ENCODE measurements around the gene SLC25A51.

SLC25A51 gene

DNA sequence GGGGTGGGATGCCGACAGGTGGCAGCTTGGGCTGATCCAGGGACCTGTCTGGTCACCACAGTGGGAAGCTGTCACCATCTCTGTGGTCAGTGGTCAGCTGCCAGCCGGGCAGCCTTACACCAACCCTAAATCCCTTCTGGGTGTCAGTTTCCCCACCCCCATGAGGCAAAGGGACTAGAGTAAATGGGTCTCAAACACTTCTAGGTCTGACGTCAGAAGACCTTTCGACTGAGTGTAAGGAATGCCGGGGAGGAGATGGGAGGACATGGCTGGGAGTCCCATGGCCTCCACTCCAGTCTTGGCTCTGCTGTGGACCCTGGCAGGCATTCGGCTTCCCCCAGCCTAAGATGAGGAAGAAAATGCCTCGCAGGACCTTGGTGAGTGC lies 40.3 kb upstream of the SLC25A51 start:
- ATAC-seq (replicated peaks; ENCODE audit: extremely low read depth, poor library complexity, severe bottlenecking) (no peak), DNase-seq (ENCODE audit: low spot score in 2 of 2) (no peak)
- Mint-ChIP-seq H3K27me3 (peaks cover 15% of the 10 kb centered on the region), H3K9me3 (no peaks in the 10 kb centered on the region), H3K36me3 (ENCODE audit: insufficient read depth) (peaks cover 2% of the 10 kb centered on the region), H3K27ac (ENCODE audit: low read depth) (no peak overlapping the region), H3K4me3 (no peak overlapping the region), H3K4me1 (no peaks in the 10 kb centered on the region)

DNA sequence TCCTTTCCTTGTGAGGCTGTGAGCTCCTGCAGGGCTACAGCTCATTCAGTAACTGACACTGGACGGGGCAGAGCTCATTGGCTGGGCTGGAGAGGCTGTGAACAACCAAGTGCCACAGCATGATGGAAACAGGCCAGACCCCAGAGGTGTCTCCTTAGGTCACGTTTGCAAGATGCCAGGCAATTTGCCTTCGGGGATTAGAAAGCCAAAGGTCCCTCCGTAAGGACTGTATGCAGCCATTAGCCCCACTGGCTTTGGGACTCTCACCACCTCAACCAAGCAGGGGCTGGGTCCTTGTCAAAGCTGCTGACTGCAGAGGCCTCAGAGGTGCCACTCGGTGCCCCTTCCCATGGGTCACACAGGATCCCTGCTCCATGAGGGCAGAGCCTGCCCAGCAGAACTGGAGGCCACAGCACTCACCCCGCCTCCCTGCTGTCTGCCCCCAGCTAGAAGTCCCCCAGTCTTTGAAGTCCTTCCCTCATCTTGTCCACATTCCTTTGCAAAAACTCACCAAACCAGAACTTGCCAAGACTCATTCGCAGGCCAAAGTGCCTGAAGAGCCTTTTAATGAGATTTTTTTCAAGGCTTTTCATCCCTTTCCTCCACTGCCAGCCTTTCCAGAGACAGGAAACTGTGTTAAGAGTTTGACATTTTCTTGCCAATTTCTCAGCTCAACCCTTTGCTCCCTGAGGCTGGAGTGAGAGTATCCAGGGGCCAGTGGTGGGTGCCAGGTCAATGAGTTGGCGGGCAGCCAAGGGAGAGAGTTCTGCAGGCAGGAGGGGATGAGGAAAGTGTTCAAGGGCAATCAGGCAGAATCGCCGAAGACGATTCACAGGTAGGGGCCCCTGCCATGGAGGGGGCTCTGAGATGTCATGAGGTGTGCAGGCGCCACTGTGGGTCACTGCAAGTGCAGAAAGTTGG lies 39.7 kb upstream of the SLC25A51 start:
- no peak overlapping the region for H3K27ac Mint-ChIP-seq (ENCODE audit: low read depth)
- no peaks in the 10 kb centered on the region for H3K4me1 Mint-ChIP-seq
- no peak for ATAC-seq (replicated peaks; ENCODE audit: extremely low read depth, poor library complexity, severe bottlenecking)
- H3K36me3 Mint-ChIP-seq (ENCODE audit: insufficient read depth): peaks cover 2% of the 10 kb centered on the region
- no peak overlapping the region for H3K4me3 Mint-ChIP-seq
- H3K9me3 Mint-ChIP-seq: no peaks in the 10 kb centered on the region
- peaks cover 15% of the 10 kb centered on the region for H3K27me3 Mint-ChIP-seq
- DNase-seq (ENCODE audit: low spot score in 2 of 2): no peak

DNA sequence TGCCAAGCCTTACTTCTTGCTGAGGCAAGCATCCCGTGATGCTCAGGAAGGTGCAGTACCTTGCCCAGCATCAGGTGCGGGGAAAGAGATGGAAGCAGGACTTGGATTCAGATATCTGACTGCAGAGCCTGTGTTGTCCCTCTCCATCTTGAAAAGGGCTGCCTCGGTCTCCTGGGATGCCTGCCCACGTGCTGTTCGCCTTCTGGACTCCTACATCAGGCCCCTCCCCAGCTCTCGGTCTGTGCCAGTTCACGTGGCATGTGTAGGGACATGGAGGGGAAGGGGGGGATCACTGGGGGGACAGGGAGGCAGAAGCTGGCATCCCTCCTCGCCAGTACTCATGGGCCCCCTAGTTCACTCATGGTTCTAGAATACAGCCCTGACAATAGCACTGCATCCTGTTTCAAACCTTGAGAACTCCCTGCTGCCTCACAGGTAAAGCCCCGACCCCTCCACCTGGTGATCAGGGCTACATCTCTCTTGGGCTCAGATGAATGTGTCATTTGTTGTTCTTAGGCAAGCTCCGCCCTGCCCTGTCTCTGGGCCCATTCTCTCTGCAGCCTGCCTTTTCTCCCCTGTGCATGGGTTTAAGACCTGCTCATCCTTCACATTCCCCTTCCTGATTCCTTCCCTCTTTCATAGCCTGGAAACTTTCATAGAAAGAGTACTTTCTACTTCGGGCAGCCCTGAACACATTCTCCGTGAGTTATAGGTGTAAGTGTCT lies 38.9 kb upstream of the SLC25A51 start:
- peaks cover 4% of the 10 kb centered on the region for H3K36me3 Mint-ChIP-seq (ENCODE audit: insufficient read depth)
- H3K4me3 Mint-ChIP-seq: no peak overlapping the region
- no peak overlapping the region for H3K27ac Mint-ChIP-seq (ENCODE audit: low read depth)
- no peaks in the 10 kb centered on the region for H3K9me3 Mint-ChIP-seq
- DNase-seq (ENCODE audit: low spot score in 2 of 2) (no peak), ATAC-seq (replicated peaks; ENCODE audit: extremely low read depth, poor library complexity, severe bottlenecking) (no peak)
- H3K27me3 Mint-ChIP-seq: peaks cover 15% of the 10 kb centered on the region
- no peaks in the 10 kb centered on the region for H3K4me1 Mint-ChIP-seq

DNA sequence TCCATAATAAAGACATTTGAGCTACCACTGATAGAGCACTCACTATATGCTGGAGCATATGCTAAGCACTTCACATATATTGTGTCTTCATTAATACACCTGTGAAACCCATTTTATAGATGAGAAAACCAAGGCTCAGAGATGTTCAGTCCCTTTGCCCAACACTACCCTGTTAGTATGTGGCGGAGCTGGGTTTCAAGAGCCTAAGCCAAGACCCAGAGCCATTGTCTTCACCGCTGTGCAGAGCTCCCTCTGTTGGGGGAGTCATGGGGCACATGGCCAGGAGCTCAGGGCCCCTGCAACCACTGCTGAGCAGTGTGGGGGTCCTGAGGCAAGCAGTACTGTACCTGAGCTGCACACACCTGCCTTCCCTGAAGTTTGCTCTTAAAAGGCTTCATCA lies 37.3 kb upstream of the SLC25A51 start:
- Mint-ChIP-seq H3K4me3 (no peak overlapping the region), H3K9me3 (no peaks in the 10 kb centered on the region)

DNA sequence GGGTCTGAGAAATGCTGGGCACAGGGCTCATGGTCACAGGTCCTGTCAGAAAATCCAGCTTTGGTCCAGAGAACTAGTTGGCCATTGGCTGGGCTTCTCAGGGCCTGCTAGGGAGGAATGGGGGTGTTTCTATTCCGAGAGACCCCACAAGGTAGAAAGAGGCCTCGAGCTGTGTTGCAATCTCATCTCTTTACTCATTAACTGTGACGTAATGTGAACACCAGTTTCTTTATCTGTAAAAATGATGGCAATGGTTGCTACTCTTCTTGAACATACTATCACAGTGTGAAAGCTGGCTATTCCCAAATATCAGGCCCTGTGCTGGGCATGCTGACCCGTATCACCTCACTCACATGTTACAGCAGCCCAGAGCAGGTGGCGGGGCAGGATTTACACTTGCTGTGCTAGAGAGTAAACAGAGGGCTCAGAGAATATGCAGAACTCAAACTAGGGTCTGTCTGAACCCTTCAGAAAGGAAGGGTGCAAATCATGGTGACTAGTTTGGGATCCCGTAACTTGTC lies 35.7 kb upstream of the SLC25A51 start:
- no peak for ATAC-seq (replicated peaks; ENCODE audit: extremely low read depth, poor library complexity, severe bottlenecking)
- no peak overlapping the region for H3K4me3 Mint-ChIP-seq
- no peak for DNase-seq (ENCODE audit: low spot score in 2 of 2)
- peaks cover 15% of the 10 kb centered on the region for H3K27me3 Mint-ChIP-seq
- H3K27ac Mint-ChIP-seq (ENCODE audit: low read depth): no peak overlapping the region
- no peaks in the 10 kb centered on the region for H3K4me1 Mint-ChIP-seq
- peaks cover 1% of the 10 kb centered on the region for H3K36me3 Mint-ChIP-seq (ENCODE audit: insufficient read depth)
- H3K9me3 Mint-ChIP-seq: no peaks in the 10 kb centered on the region

More for the DNA sequence above, 37.3 kb upstream of the SLC25A51 start:
- ATAC-seq (replicated peaks; ENCODE audit: extremely low read depth, poor library complexity, severe bottlenecking): no peak
- Mint-ChIP-seq H3K27me3 (peaks cover 15% of the 10 kb centered on the region), H3K4me1 (no peaks in the 10 kb centered on the region), H3K36me3 (ENCODE audit: insufficient read depth) (peaks cover 1% of the 10 kb centered on the region), H3K27ac (ENCODE audit: low read depth) (no peak overlapping the region)
- DNase-seq (ENCODE audit: low spot score in 2 of 2): no peak

DNA sequence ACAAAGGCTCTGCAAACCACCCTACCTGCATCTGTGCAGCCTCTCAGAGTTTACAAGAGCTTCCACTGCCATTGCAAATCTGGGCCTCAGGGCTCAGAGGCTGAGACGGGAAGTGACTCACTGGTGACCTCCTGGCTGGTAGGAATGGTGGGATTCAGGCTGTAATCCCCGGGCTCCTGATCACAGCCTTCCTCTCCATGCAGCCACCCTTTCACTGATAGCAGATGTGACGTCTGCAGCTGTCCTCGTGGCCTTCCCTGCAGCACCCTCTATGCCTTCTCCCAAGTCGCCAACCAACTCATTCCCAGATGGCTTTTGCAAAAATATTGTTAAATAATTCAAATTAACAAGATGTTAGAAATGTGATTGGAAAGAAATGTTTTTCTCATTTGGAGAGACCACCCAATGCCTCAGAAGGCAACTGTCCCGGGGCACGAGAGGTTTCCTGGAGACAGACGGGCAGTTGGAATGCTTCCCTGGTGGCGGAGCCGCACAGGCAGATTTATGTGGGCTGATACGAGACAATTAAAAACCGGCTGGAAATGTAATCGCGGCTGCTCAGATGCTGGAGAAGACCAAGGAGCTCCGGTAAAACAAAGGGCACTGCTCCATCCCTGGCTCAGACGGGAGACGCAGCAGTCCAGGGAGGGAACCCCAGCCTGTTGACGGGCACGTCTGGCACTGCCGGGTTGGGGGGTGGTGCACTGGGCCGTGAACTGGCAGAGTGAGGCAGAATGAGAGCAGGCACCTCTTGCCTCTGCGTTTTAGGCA lies 34.4 kb upstream of the SLC25A51 start:
- ATAC-seq (replicated peaks; ENCODE audit: extremely low read depth, poor library complexity, severe bottlenecking): no peak
- H3K4me3 Mint-ChIP-seq: no peak overlapping the region
- H3K27ac Mint-ChIP-seq (ENCODE audit: low read depth): no peak overlapping the region
- H3K36me3 Mint-ChIP-seq (ENCODE audit: insufficient read depth): peaks cover 1% of the 10 kb centered on the region
- H3K4me1 Mint-ChIP-seq: no peaks in the 10 kb centered on the region
- no peak for DNase-seq (ENCODE audit: low spot score in 2 of 2)
- no peaks in the 10 kb centered on the region for H3K9me3 Mint-ChIP-seq
- peaks cover 7% of the 10 kb centered on the region for H3K27me3 Mint-ChIP-seq

DNA sequence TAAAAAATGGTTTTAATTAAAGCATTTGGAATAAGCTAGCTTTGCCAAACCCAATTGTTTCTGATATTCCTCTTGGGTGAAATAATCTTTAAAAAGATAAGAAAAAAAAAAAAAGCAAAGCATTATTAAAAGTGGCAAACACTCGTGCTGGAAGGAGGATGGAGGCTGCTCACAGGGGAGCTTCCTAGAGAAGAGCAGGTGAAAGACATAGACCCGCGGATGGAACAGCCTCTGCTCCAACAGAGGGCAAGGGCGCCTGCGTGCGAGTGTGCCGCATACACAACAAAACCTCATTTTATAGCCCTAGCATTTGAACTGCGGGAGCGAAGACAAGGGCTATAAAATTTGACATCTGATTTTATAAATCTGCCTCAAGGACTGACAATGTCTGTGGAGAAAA lies 33.4 kb upstream of the SLC25A51 start:
- H3K4me3 Mint-ChIP-seq: no peak overlapping the region
- no peak for ATAC-seq (replicated peaks; ENCODE audit: extremely low read depth, poor library complexity, severe bottlenecking)

DNA sequence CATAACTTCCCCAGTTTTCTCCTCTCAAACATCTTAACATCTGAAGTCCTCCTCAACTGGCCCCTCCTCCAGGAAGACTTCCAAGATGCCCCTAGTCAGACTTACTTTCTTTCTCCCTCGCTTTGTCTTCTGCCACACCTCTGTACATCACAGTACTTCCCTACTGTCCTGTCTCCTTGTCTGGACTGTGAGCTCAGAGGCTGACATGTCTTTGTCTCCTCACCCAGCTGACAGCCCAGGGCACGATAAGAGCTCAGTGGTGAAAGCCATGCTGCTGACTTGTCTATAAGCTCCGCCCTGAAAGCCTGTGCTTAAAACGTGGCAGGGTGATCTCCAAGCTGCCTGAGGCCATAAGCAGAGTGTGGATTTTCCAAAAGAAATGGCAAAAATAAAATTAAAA lies 33.0 kb upstream of the SLC25A51 start:
- ATAC-seq (replicated peaks; ENCODE audit: extremely low read depth, poor library complexity, severe bottlenecking) (no peak), DNase-seq (ENCODE audit: low spot score in 2 of 2) (no peak)
- H3K4me3 Mint-ChIP-seq: no peak overlapping the region
- H3K9me3 Mint-ChIP-seq: no peaks in the 10 kb centered on the region
- H3K36me3 Mint-ChIP-seq (ENCODE audit: insufficient read depth): peaks cover 1% of the 10 kb centered on the region
- no peak overlapping the region for H3K27ac Mint-ChIP-seq (ENCODE audit: low read depth)
- H3K4me1 Mint-ChIP-seq: no peaks in the 10 kb centered on the region
- H3K27me3 Mint-ChIP-seq: no peaks in the 10 kb centered on the region

More for the DNA sequence above, 33.4 kb upstream of the SLC25A51 start:
- Mint-ChIP-seq H3K4me1 (no peaks in the 10 kb centered on the region), H3K9me3 (no peaks in the 10 kb centered on the region), H3K27me3 (no peaks in the 10 kb centered on the region), H3K36me3 (ENCODE audit: insufficient read depth) (peaks cover 1% of the 10 kb centered on the region), H3K27ac (ENCODE audit: low read depth) (no peak overlapping the region)
- no peak for DNase-seq (ENCODE audit: low spot score in 2 of 2)

DNA sequence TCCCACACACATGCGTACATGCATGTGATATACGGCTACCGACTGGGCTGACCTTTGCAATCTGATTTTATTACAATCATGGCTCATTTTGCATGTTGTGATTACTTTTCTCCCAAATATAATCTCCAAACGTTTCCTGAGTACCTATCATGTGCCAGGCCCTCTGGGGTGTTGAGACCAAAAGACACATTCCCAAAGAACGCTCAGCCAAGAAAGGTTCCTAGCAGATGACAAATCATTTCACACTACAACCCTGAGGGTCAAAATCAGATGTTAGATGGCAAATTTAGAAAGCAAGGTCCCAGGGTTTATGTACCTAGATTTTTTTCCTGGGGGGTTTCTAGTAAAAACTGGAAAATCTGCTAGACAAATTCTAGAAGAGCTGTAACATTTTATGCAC lies 32.4 kb upstream of the SLC25A51 start:
- ATAC-seq (replicated peaks; ENCODE audit: extremely low read depth, poor library complexity, severe bottlenecking): no peak
- H3K4me1 Mint-ChIP-seq: no peaks in the 10 kb centered on the region
- H3K27ac Mint-ChIP-seq (ENCODE audit: low read depth): no peak overlapping the region
- no peaks in the 10 kb centered on the region for H3K27me3 Mint-ChIP-seq
- DNase-seq (ENCODE audit: low spot score in 2 of 2): no peak
- H3K4me3 Mint-ChIP-seq: no peak overlapping the region
- no peaks in the 10 kb centered on the region for H3K9me3 Mint-ChIP-seq
- peaks cover 1% of the 10 kb centered on the region for H3K36me3 Mint-ChIP-seq (ENCODE audit: insufficient read depth)

DNA sequence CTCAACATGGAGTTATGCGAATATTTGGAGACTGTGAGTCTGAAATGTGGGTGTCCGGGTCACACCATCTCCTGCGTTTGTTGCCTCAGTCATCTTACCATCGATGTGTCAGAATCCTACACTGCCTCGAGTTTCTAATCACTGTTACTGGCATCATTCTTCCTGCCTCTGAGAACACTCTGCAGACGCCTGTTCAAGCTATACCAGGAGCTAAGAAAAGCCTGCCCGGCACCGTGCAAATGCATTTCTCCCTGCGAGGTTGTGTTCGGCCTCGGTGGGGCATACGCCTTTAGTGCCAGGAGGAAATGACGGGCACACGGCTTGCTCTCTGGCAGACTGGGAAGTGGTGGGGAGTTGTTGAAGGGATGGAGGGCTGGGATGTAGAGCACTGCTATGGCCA lies 31.2 kb upstream of the SLC25A51 start:
- peaks cover 1% of the 10 kb centered on the region for H3K36me3 Mint-ChIP-seq (ENCODE audit: insufficient read depth)
- DNase-seq (ENCODE audit: low spot score in 2 of 2) (no peak), ATAC-seq (replicated peaks; ENCODE audit: extremely low read depth, poor library complexity, severe bottlenecking) (no peak)
- no peak overlapping the region for H3K27ac Mint-ChIP-seq (ENCODE audit: low read depth)
- H3K27me3 Mint-ChIP-seq: no peaks in the 10 kb centered on the region
- no peaks in the 10 kb centered on the region for H3K4me1 Mint-ChIP-seq
- H3K4me3 Mint-ChIP-seq: no peak overlapping the region
- H3K9me3 Mint-ChIP-seq: no peaks in the 10 kb centered on the region

DNA sequence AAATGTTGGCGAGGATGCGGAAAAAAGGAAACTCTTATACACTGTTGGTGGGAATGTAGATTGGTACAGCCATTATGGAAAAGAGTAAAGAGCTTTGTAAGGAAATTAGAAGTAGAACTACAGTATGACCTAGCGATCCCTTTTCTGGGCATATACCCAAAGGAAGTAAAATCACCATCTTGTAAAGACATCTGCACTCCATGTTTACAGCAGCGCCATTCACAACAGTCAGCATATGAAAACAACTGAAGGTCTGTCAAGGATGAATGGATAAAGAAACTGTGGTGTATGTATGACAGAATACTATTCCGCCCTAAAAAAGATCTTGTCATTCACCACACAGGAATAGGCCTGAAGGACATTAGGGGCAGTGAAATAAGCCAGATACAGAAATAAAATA lies 27.7 kb upstream of the SLC25A51 start:
- H3K4me3 Mint-ChIP-seq: no peak overlapping the region
- DNase-seq (ENCODE audit: low spot score in 2 of 2): no peak
- H3K27me3 Mint-ChIP-seq: no peaks in the 10 kb centered on the region
- H3K27ac Mint-ChIP-seq (ENCODE audit: low read depth): no peak overlapping the region
- H3K36me3 Mint-ChIP-seq (ENCODE audit: insufficient read depth): no peaks in the 10 kb centered on the region
- no peaks in the 10 kb centered on the region for H3K4me1 Mint-ChIP-seq
- no peaks in the 10 kb centered on the region for H3K9me3 Mint-ChIP-seq
- no peak for ATAC-seq (replicated peaks; ENCODE audit: extremely low read depth, poor library complexity, severe bottlenecking)

DNA sequence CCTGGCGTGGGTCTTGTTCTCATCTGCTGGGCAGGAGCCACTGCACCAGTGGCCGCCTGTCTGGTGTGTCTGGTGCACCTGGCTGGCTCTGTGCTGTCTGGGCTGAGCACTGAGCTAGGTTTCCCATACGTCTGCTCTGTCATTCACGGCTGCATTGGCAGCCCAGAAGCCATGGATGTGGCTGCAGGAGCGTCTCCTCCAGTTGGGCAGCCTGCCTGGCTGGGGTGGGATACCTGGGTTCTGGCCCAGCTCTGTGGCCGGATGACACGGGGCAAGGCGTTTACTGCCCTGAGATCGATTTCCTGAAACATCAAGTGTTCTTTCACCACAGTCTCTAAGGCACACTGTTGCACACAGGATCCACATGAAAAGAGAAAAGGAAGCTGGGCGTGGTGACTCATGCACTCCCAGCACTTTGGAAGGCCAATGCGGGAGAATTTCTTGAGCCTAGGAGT lies 25.5 kb upstream of the SLC25A51 start:
- H3K27ac Mint-ChIP-seq (ENCODE audit: low read depth): no peak overlapping the region
- H3K9me3 Mint-ChIP-seq: no peaks in the 10 kb centered on the region
- ATAC-seq (replicated peaks; ENCODE audit: extremely low read depth, poor library complexity, severe bottlenecking): no peak

More for the DNA sequence above, 25.5 kb upstream of the SLC25A51 start:
- no peaks in the 10 kb centered on the region for H3K36me3 Mint-ChIP-seq (ENCODE audit: insufficient read depth)
- no peak for DNase-seq (ENCODE audit: low spot score in 2 of 2)
- H3K4me1 Mint-ChIP-seq: no peaks in the 10 kb centered on the region
- H3K27me3 Mint-ChIP-seq: peaks cover 11% of the 10 kb centered on the region
- no peak overlapping the region for H3K4me3 Mint-ChIP-seq

Data from central memory CD8-positive, alpha-beta T cell (primary cell).